K562 (cell line): Measurements from ENCODE around the gene TTLL8. TPM values are rescaled to one million over a fixed set of nuclear protein-coding genes. Genes with fewer than 3 reads are reported as not detected.

Experiments
- ATAC-seq: fragments of 200-7000 bp; cut with Tn5 transposase; 3 replicates; pipeline ENCODE4 v1.9.1; 2020; ENCODE audit warnings: moderate library complexity
- BruUV-seq: library from RNA; stranded (reverse); fragments of 400-500 nt; replicated peaks from 2 replicates; lab custom pipeline; 2021; lab: Mats Ljungman, UMichigan
- CTCF ChIA-PET: fragments of 300-600 bp; formaldehyde crosslinking; extraction: SDS; loops from one replicate; lab custom pipeline; 2021; ENCODE audit warnings: low intra/inter-chr PET ratio; lab: Yijun Ruan, JAX
- POLR2A ChIA-PET: fragments of 300-600, 350-650 bp; sonication (Branson Sonifier 250); formaldehyde crosslinking; extraction: SDS; loops from one replicate; lab custom pipeline; 2021; ENCODE audit warnings: antibody characterized with exemption, inconsistent platforms; lab: Yijun Ruan, JAX
- DNase-seq, 4 experiments: peaks; one replicate each; pipeline versions ENCODE4 v3.0.0 to v3.0.0-alpha.2; 2011 to 2018; ENCODE audit warnings: low spot score in 3 of 4, mixed read lengths in 3 of 4; ENCODE audit errors: extremely low read depth in 1 of 4
- FAIRE-seq: peaks from 2 replicates; lab custom pipeline; 2011; peaks lifted over from hg19 to GRCh38; lab: Jason Lieb, UNC
- H2AFZ ChIP-seq: 2 replicates; pipeline ENCODE4 v1.6.0; 2011; ENCODE audit warnings: low read depth, low read length, control low read depth, inconsistent platforms
- H3K27ac ChIP-seq: fragments of 200-600 bp; 3 replicates; pipeline ENCODE4 v1.8.0; 2011; ENCODE audit warnings: low read depth, mild to moderate bottlenecking, control low read depth, inconsistent platforms, low read length, moderate library complexity, mixed read lengths; ENCODE audit errors: extremely low read depth
- H3K27me3 ChIP-seq, 2 experiments: fragments of 300-600 bp in 1 of 2; 2 replicates in 1 of 2; 3 replicates in 1 of 2; pipeline versions ENCODE4 v1.6.0 to v1.8.0; 2011; ENCODE audit warnings: inconsistent platforms in 2 of 2, low read length in 2 of 2, mild to moderate bottlenecking in 1 of 2, mixed read lengths in 1 of 2, moderate library complexity in 1 of 2; ENCODE audit not compliant: control insufficient read depth in 2 of 2, insufficient read depth in 2 of 2
- H3K36me3 ChIP-seq: fragments of 300-600 bp; 3 replicates; pipeline ENCODE4 v1.8.0; 2011; ENCODE audit warnings: mild to moderate bottlenecking, low read length, inconsistent platforms; ENCODE audit not compliant: control insufficient read depth, insufficient read depth
- H3K4me1 ChIP-seq, 2 experiments: fragments of 200-600 bp in 1 of 2; replicated peaks in 1 of 2; 2 replicates in 1 of 2; 3 replicates in 1 of 2; pipeline versions ENCODE4 v1.5.1 to v1.8.0; 2011; ENCODE audit warnings: inconsistent platforms in 2 of 2, low read length in 2 of 2, mild to moderate bottlenecking in 1 of 2, mixed read lengths in 1 of 2, moderate library complexity in 1 of 2; ENCODE audit not compliant: control insufficient read depth in 2 of 2, insufficient read depth in 2 of 2
- H3K4me2 ChIP-seq: 2 replicates; pipeline ENCODE4 v1.6.1; 2011; ENCODE audit warnings: low read length, control low read depth, inconsistent platforms, mixed read lengths; ENCODE audit not compliant: insufficient read depth
- H3K4me3 ChIP-seq: fragments of 200-600 bp; sonication (generic), shearing (Covaris generic); 2 replicates; pipeline ENCODE4 v1.5.1; 2016; ENCODE audit warnings: control low read depth, inconsistent platforms
- H3K79me2 ChIP-seq: fragments of 200-600 bp; 3 replicates; pipeline ENCODE4 v1.8.0; 2011; ENCODE audit warnings: low read length, inconsistent platforms; ENCODE audit not compliant: control insufficient read depth, insufficient read depth
- H3K9ac ChIP-seq, 2 experiments: 2 replicates each; pipeline versions ENCODE4 v1.6.0 to v1.6.1; 2011; ENCODE audit warnings: low read depth in 2 of 2, low read length in 2 of 2, control low read depth in 1 of 2, inconsistent platforms in 1 of 2, mild to moderate bottlenecking in 1 of 2, mixed read lengths in 1 of 2; ENCODE audit not compliant: insufficient read depth in 1 of 2
- H3K9me1 ChIP-seq: one replicate; pipeline ENCODE4 v1.6.0; 2011; ENCODE audit warnings: inconsistent platforms, mild to moderate bottlenecking, low read length, moderate library complexity; ENCODE audit not compliant: control insufficient read depth, insufficient read depth
- H3K9me3 ChIP-seq: replicated peaks from 2 replicates; pipeline ENCODE4 v1.5.1; 2011; ENCODE audit warnings: low read depth, low read length, inconsistent platforms; ENCODE audit not compliant: control insufficient read depth, insufficient read depth
- H4K20me1 ChIP-seq: replicated peaks from 2 replicates; pipeline ENCODE4 v1.6.1; 2011; ENCODE audit warnings: low read length, inconsistent platforms, mixed read lengths; ENCODE audit not compliant: control insufficient read depth, insufficient read depth
- AFF4 ChIP-seq: sonication (generic); formaldehyde crosslinking; IDR thresholded peaks from 2 replicates; pipeline ENCODE4 v1.8.0; 2023; ENCODE audit warnings: mild to moderate bottlenecking, missing genetic modification reagents
- BDP1 ChIP-seq: IDR thresholded peaks from 3 replicates; pipeline ENCODE4 v1.6.1; 2011; ENCODE audit not compliant: insufficient read length, insufficient read depth
- GABPB2 ChIP-seq: fragments of 250-450 bp; sonication (Bioruptor Pico); conservative IDR thresholded peaks from 2 replicates; pipeline ENCODE4 v1.5.1; 2021; ENCODE audit warnings: mild to moderate bottlenecking
- HNRNPUL1 ChIP-seq: fragments of 200-400 bp; formaldehyde crosslinking; IDR thresholded peaks from 2 replicates; pipeline ENCODE4 v1.6.1; 2017; ENCODE audit warnings: low read length
- RAD21 ChIP-seq, 2 experiments: fragments of 250-450 bp in 1 of 2; fragments of 450-650 bp in 1 of 2; sonication (Bioruptor Pico) in 1 of 2; formaldehyde crosslinking in 1 of 2; IDR thresholded peaks in 1 of 2; conservative IDR thresholded peaks in 1 of 2; 2 replicates each; pipeline versions ENCODE4 v1.4.0 to v1.8.0; 2020 to 2022; ENCODE audit warnings: mild to moderate bottlenecking in 2 of 2, moderate library complexity in 1 of 2
- RBM25 ChIP-seq: fragments of 200-400 bp; formaldehyde crosslinking; IDR thresholded peaks from 2 replicates; pipeline ENCODE4 v1.6.1; 2018; ENCODE audit warnings: low read length, low read depth, moderate library complexity; ENCODE audit not compliant: severe bottlenecking
- SIX5 ChIP-seq, 2 experiments: IDR thresholded peaks; 2 replicates each; pipeline ENCODE4 v1.6.1; 2011; ENCODE audit warnings: low read length in 2 of 2, borderline replicate concordance in 1 of 2, low read depth in 1 of 2, mild to moderate bottlenecking in 1 of 2, moderate library complexity in 1 of 2; ENCODE audit not compliant: insufficient read depth in 1 of 2
- SP1 ChIP-seq: sonication (generic); formaldehyde crosslinking; IDR thresholded peaks from 2 replicates; pipeline ENCODE4 v1.8.1; 2022; ENCODE audit warnings: mild to moderate bottlenecking, missing genetic modification reagents
- SRF ChIP-seq, 2 experiments: fragments of 250-450, 450-650 bp in 1 of 2; sonication (Bioruptor Pico) in 1 of 2; sonication (generic) in 1 of 2; formaldehyde crosslinking; IDR thresholded peaks; 2 replicates each; pipeline versions ENCODE4 v1.5.0 to v1.5.1; 2020 to 2022; ENCODE audit warnings: mild to moderate bottlenecking in 1 of 2, missing genetic modification reagents in 1 of 2
- SRSF7 ChIP-seq: fragments of 200-400 bp; formaldehyde crosslinking; optimal IDR thresholded peaks from 2 replicates; pipeline ENCODE3; 2017; ENCODE audit warnings: mild to moderate bottlenecking, low read depth, low read length
- TSC22D4 ChIP-seq: fragments of 450-650 bp; IDR thresholded peaks from 2 replicates; pipeline ENCODE4 v1.6.1; 2016; ENCODE audit warnings: missing genetic modification characterization, missing biosample characterization, control low read depth
- ZNF121 ChIP-seq: sonication (generic); formaldehyde crosslinking; conservative IDR thresholded peaks from 2 replicates; pipeline ENCODE4 v1.8.0; 2022; ENCODE audit warnings: missing genetic modification reagents
- WGBS: fragments of 100-300 bp; shearing (Covaris generic); methylation state at CpG from one replicate; pipeline ENCODE4 v1.1.6; 2016; ENCODE audit warnings: low coverage, mixed read lengths; ENCODE audit not compliant: insufficient coverage; ENCODE audit errors: missing lambda C conversion rate; 5-methylcytosine and 5-hydroxymethylcytosine counted together
- in situ Hi-C: fragments of 300-500 bp; cut with MboI; formaldehyde crosslinking; loops from 4 replicates; pipeline ENCODE4 v1.15.0; 2018; ENCODE audit warnings: inconsistent platforms, mixed read lengths
- intact Hi-C: fragments of 100-400 bp; cut with micrococcal nuclease; formaldehyde crosslinking; loops from 2 replicates; pipeline ENCODE4 v1.14.2; 2022
- polyA plus RNA-seq, 8 experiments: library from polyadenylated mRNA; depleted of rRNA in 4 of 8; stranded (reverse) in 5 of 8; unstranded in 3 of 8; fragments of >200 nt; fragmentation: Nextera tagmentation in 2 of 8; fragmentation: Illumina TruSeq in 1 of 8; extraction: Ambion mirVana in 2 of 8; extraction: Trizol in 1 of 8; gene quantifications; 2 replicates each; pipeline versions ENCODE4 v1.2.1 to v1.2.3, GENCODE V29; 2011 to 2014; ENCODE audit warnings: inconsistent platforms in 1 of 8, missing spikeins in 1 of 8
- total RNA-seq, 7 experiments: library from RNA; depleted of rRNA in 6 of 7; stranded (reverse); fragments of >200 nt in 6 of 7; fragmentation: Illumina TruSeq in 2 of 7; extraction: Trizol in 2 of 7; gene quantifications; 2 replicates each; pipeline versions ENCODE4 v1.2.1 to v1.2.3, GENCODE V29; 2011 to 2021; ENCODE audit warnings: low replicate concordance in 1 of 7

TTLL8 gene
- total and polyA plus RNA-seq, 9 of the 15 experiments (the other 6 are each of a cell fraction or from before 2014, with no cell fraction given), result not detected

GRCh38 chr22:50091092-50091768 is 33.1 kb upstream of the TTLL8 start:
- 75% methylated on average over 21 of the region's 29 CpGs for WGBS
- CTCF ChIA-PET, result no interaction called here
- no peak overlapping the region for H3K4me3 ChIP-seq
- peak overlapping the region; percentile 45; the same call in 1 of the 2 replicates for H2AFZ ChIP-seq
- in situ Hi-C loops, result no loop called here
- intact Hi-C loops, result no loop called here
- H3K79me2 ChIP-seq, result no peaks in the 10 kb centered on the region
- peaks cover 0 to 2% of the 10 kb centered on the region in 2 experiments; a peak in 4 of 5 replicates for H3K4me1 ChIP-seq
- BruUV-seq, result no TSS peak
- TF ChIP-seq SRF (CRISPR knock-in tag; IDR thresholded peaks at IDR 0.05) (no peak), GABPB2 (CRISPR knock-in tag) (no peak), TSC22D4 (tag) (no peak), SP1 (no peak), SIX5 (IDR thresholded peaks at IDR 0.05; ENCODE audit: borderline replicate concordance in 1 of 2, insufficient read depth in 1 of 2, low read depth in 1 of 2, low read length in 2 of 2) (no peak)
- H3K36me3 ChIP-seq, result no peaks in the 10 kb centered on the region
- H3K9me3 ChIP-seq, result peaks cover 4% of the 10 kb centered on the region
- H3K9me1 ChIP-seq, result no peaks in the 10 kb centered on the region
- no peak for ATAC-seq
- H4K20me1 ChIP-seq, result no peaks in the 10 kb centered on the region
- no peaks in the 10 kb centered on the region for H3K27me3 ChIP-seq
- POLR2A ChIA-PET, result interaction anchor here (0.7 kb wide), 1 partner anchor 10 kb away, joined by 3 read pairs; no protein-coding TSS in a partner anchor
- H3K4me2 ChIP-seq, result no peak overlapping the region
- no peak for DNase-seq
- FAIRE-seq, result no peak
- no peak overlapping the region for H3K9ac ChIP-seq
- no peak overlapping the region for H3K27ac ChIP-seq

DNA sequence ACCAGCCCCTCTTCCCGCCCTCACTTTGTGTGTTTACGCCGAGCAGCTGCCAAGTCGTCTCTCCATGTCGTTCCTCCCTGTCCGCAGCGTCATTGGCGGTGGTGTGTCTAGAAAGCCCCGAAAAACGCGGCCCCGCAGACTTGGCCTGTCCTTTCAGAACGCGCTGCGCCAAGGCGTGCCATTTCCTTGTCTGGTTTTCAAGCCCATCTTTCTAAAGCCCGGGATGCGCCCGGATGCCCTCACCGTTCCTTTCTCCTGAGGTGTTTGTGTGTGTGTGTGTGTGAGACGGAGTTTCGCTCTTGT is 32.3 kb upstream of the TTLL8 start:
- CTCF ChIA-PET, result no interaction called here
- no TSS peak for BruUV-seq
- POLR2A ChIA-PET, result no interaction called here
- Histone ChIP-seq H3K9me1 (no peaks in the 10 kb centered on the region), H3K4me3 (no peak overlapping the region), H3K9me3 (peaks cover 4% of the 10 kb centered on the region), H3K4me1 (peaks cover 0 to 6% of the 10 kb centered on the region in 2 experiments; a peak in 4 of 5 replicates), H3K4me2 (no peak overlapping the region), H3K27me3 (no peaks in the 10 kb centered on the region), H3K79me2 (no peaks in the 10 kb centered on the region), H2AFZ (no peak overlapping the region), H4K20me1 (no peaks in the 10 kb centered on the region), H3K36me3 (no peaks in the 10 kb centered on the region), H3K9ac (no peak overlapping the region), H3K27ac (no peak overlapping the region)
- DNase-seq (no peak), ATAC-seq (no peak), FAIRE-seq (no peak)
- WGBS, result 84% methylated on average over 12 of the region's 22 CpGs
- in situ Hi-C loops (no loop called here), intact Hi-C loops (no loop called here)
- TF ChIP-seq BDP1, result no peak
- no peak for TF ChIP-seq AFF4 (CRISPR knock-in tag)
- no peak for TF ChIP-seq HNRNPUL1
- no peak for TF ChIP-seq ZNF121 (CRISPR knock-in tag)
- TF ChIP-seq SRSF7, result no peak
- no peak for TF ChIP-seq RBM25
- TF ChIP-seq RAD21 (CRISPR knock-in tag; conservative IDR thresholded peaks at IDR 0.05 in 1 of 2, IDR thresholded peaks at IDR 0.05 in 1 of 2), result no peak
